Peyer's patch (tissue), 4 donors: ENCODE data around the gene MAMSTR.

Experiments used
- POLR2A ChIP-seq, 2 donors: fragments of 450-650 bp; IDR thresholded peaks; one replicate each; pipeline ENCODE4 v1.5.1; 2017; ENCODE audit warnings: antibody characterized with exemption in 2 of 2, mild to moderate bottlenecking in 2 of 2, moderate library complexity in 2 of 2
- TF ChIP-seq, protein P1 (sequence below), 6 experiments: fragments of 450-650 bp in 4 of 6; fragments of 200-600 bp in 2 of 6; sonication (generic) in 1 of 6; IDR thresholded peaks; one replicate each; pipeline ENCODE4 v1.5.1; 2017 to 2019; ENCODE audit warnings: antibody characterized with exemption in 6 of 6, mild to moderate bottlenecking in 3 of 6, moderate library complexity in 1 of 6

DNA sequence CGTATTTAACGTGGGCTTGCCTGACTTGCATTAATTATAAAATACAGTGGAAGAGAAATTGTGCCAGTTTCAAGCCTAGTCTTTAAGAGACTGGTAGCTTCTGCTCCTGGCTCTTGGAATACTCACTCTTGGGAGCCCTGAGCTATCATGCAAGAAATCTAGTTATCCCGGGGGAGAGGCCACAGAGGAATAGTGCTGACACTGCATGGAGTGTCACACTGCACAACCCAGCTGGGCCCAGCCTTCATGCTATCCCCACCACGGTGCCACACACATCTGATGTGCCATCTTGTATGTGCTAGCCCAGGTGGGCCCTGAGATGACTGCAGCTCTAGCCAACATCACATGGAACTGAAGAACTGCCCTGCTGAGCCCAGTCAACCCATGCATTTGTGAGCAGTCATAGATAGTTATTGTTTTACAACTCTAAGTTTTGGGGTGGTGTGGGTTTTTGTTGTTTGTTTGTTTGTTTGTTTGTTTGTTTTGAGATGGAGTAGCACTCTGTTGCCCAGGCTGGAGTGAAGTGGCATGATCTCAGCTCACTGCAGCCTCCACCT is 8.3 kb downstream of the MAMSTR start:
- TF ChIP-seq, protein P1, sequence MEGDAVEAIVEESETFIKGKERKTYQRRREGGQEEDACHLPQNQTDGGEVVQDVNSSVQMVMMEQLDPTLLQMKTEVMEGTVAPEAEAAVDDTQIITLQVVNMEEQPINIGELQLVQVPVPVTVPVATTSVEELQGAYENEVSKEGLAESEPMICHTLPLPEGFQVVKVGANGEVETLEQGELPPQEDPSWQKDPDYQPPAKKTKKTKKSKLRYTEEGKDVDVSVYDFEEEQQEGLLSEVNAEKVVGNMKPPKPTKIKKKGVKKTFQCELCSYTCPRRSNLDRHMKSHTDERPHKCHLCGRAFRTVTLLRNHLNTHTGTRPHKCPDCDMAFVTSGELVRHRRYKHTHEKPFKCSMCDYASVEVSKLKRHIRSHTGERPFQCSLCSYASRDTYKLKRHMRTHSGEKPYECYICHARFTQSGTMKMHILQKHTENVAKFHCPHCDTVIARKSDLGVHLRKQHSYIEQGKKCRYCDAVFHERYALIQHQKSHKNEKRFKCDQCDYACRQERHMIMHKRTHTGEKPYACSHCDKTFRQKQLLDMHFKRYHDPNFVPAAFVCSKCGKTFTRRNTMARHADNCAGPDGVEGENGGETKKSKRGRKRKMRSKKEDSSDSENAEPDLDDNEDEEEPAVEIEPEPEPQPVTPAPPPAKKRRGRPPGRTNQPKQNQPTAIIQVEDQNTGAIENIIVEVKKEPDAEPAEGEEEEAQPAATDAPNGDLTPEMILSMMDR (IDR thresholded peaks at IDR 0.05) = no peak
- no peak for TF ChIP-seq POLR2A (IDR thresholded peaks at IDR 0.05)
